WI38 (cell line): Measurements from ENCODE around the gene PACRG.

Experiments used
- H3K4me3 ChIP-seq: 2 replicates; pipeline ENCODE4 v1.5.1; 2011; ENCODE audit warnings: low read depth, mild to moderate bottlenecking, control low read depth, low read length
- CTCF ChIP-seq: IDR thresholded peaks from 2 replicates; pipeline ENCODE4 v1.5.1; 2012; ENCODE audit warnings: low read depth, mild to moderate bottlenecking, control low read depth, low read length

Gene PACRG

DNA sequence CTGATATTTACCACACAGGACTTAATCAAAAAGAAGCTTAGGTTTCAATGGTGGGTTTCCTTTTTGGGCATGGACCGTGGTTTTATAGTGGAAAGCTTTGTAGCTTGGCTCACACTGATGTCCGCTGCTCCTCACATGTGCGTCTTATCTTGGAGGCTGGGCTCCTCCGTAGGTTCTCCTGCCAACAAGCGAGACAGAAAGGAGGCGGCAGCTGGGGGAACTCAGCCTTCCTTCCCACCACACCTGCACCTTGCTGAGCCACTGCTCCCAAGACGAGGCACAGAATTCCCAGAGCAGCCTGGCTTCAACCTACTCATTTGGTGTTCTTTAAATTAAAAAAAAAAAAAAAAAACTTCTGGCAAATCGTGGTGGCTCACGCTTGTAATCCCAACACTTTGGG is 451.3 kb downstream of the PACRG start:
- TF ChIP-seq CTCF = no peak
- no peak overlapping the region for H3K4me3 ChIP-seq

DNA sequence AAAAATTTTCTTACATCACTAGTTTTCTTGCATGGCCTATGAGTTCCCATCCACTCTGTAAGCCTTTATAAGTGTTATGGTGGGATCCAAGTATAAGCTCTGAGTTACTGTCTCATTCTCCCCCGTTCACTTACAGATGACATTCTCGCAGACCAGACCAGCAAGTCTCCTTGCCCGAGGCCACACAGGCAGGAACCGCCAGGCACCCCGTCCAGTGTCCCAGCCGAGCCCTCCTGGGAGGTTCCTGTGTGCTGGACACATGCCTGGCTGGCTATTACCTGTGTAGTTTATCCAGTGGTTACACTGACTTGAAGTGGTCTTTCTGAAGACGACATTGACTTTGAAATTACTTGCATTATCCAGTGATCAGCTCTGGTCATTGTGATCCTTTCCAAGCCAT is 451.9 kb downstream of the PACRG start:
- no peak for TF ChIP-seq CTCF

GRCh38 chr6:163180874-163181541 is 453.2 kb downstream of the PACRG start:
- H3K4me3 ChIP-seq = no peak overlapping the region

More for the DNA sequence above, 451.9 kb downstream of the PACRG start:
- H3K4me3 ChIP-seq = no peak overlapping the region

GRCh38 chr6:163181666-163182180 is 453.9 kb downstream of the PACRG start:
- TF ChIP-seq CTCF = no peak

More at GRCh38 chr6:163180874-163181541, 453.2 kb downstream of the PACRG start:
- peak; percentile 62 for TF ChIP-seq CTCF

DNA sequence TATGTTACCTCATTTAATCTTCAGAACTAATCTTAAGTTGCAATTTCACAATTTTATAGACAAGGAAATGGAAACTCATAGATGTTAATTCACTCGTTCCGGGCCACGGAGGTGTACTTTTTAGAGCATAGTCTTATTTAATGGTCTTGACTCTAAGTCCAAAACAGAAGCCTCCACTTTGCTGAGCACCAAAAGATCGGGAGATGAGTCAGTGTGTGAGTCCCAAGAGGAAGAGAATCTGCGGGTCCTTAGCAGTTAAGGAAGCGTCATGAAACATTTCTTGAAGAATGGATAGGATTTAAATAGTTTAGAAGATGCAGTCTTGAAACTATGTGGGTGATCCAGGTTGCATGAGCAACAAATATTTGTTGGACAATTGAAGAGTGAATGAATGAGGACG is 454.9 kb downstream of the PACRG start:
- no peak overlapping the region for H3K4me3 ChIP-seq
- no peak for TF ChIP-seq CTCF

More at GRCh38 chr6:163181666-163182180, 453.9 kb downstream of the PACRG start:
- H3K4me3 ChIP-seq = no peak overlapping the region

- TF ChIP-seq CTCF = no peak
- no peak overlapping the region for H3K4me3 ChIP-seq
Observed at GRCh38 chr6:163183806-163184205, 456.0 kb downstream of the PACRG start.

DNA sequence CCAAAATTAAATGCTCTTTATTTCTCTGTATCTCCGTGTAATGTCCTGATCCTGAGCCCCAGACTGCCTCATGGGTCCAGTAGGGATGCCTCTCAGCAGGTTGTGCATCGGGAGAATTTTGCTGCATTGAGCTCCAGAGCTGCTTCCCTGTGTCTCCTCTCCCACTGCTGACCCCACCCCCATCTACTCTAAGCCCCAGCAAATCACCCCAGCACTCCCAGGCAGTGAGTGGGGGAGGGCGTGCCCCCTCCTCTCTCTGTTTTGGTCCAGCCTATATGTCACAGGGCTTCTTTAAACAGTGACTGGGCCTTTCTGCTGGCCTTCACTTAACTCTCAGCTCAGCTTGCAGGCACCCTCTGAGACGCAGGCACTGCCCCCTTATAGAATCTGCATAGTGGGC is 458.0 kb downstream of the PACRG start:
- no peak for TF ChIP-seq CTCF
- no peak overlapping the region for H3K4me3 ChIP-seq
